HepG2 (cell line): ENCODE results near the gene MEG3. TPM values are rescaled to one million over a fixed set of nuclear protein-coding genes. Genes with fewer than 3 reads are reported as not detected.

Source experiments
- ARHGAP35 ChIP-seq: sonication (generic); formaldehyde crosslinking; IDR thresholded peaks from 2 replicates; pipeline ENCODE4 v1.9.0; 2022; ENCODE audit warnings: mild to moderate bottlenecking, inconsistent platforms, moderate library complexity, missing genetic modification reagents, borderline replicate concordance
- BCLAF1 ChIP-seq: fragments of 450-650 bp; IDR thresholded peaks from 2 replicates; pipeline ENCODE4 v1.6.1; 2017; ENCODE audit warnings: mild to moderate bottlenecking
- DZIP1 ChIP-seq: sonication (generic); formaldehyde crosslinking; IDR thresholded peaks from 2 replicates; pipeline ENCODE4 v1.5.0; 2020; ENCODE audit warnings: mild to moderate bottlenecking, missing genetic modification reagents
- MTF1 ChIP-seq: sonication (generic); formaldehyde crosslinking; IDR thresholded peaks from 2 replicates; pipeline ENCODE4 v1.5.0; 2020; ENCODE audit warnings: missing genetic modification reagents
- NFKB2 ChIP-seq: sonication (generic); formaldehyde crosslinking; IDR thresholded peaks from 2 replicates; pipeline ENCODE4 v1.4.0; 2020; ENCODE audit warnings: missing genetic modification reagents, borderline replicate concordance
- NR3C1 ChIP-seq: sonication (generic); formaldehyde crosslinking; IDR thresholded peaks from 2 replicates; pipeline ENCODE4 v1.4.0; 2020; ENCODE audit warnings: missing genetic modification reagents
- SETDB1 ChIP-seq: sonication (generic); formaldehyde crosslinking; IDR thresholded peaks from 2 replicates; pipeline ENCODE4 v1.5.1; 2020; ENCODE audit warnings: missing genetic modification reagents, mild to moderate bottlenecking, borderline replicate concordance
- SP5 ChIP-seq: IDR thresholded peaks from 2 replicates; pipeline ENCODE4 v1.6.1; 2016; ENCODE audit warnings: low read depth, borderline replicate concordance
- SRSF9 ChIP-seq: fragments of 200-400 bp; formaldehyde crosslinking; IDR thresholded peaks from 2 replicates; pipeline ENCODE4 v1.6.1; 2018; ENCODE audit warnings: borderline replicate concordance, mild to moderate bottlenecking, low read depth, low read length; ENCODE audit not compliant: insufficient read depth, poor library complexity, severe bottlenecking
- TBX2 ChIP-seq: sonication (generic); formaldehyde crosslinking; IDR thresholded peaks from 2 replicates; pipeline ENCODE4 v1.5.0; 2020; ENCODE audit warnings: missing genetic modification reagents, mild to moderate bottlenecking, borderline replicate concordance
- U2AF1 ChIP-seq: fragments of 200-400 bp; formaldehyde crosslinking; optimal IDR thresholded peaks from 2 replicates; pipeline ENCODE3; 2017; ENCODE audit warnings: mild to moderate bottlenecking, low read depth, low read length
- ZFP91 ChIP-seq: sonication (generic); formaldehyde crosslinking; IDR thresholded peaks from 2 replicates; pipeline ENCODE4 v1.9.0; 2022; ENCODE audit warnings: missing genetic modification reagents, mild to moderate bottlenecking, borderline replicate concordance
- ZMYM4 ChIP-seq: sonication (generic); formaldehyde crosslinking; IDR thresholded peaks from 2 replicates; pipeline ENCODE4 v1.8.1; 2023; ENCODE audit warnings: mild to moderate bottlenecking, missing genetic modification reagents
- ZNF468 ChIP-seq: sonication (generic); formaldehyde crosslinking; IDR thresholded peaks from 2 replicates; pipeline ENCODE4 v1.8.0; 2022; ENCODE audit warnings: mild to moderate bottlenecking, moderate library complexity, missing genetic modification reagents
- ZNF546 ChIP-seq: sonication (generic); formaldehyde crosslinking; conservative IDR thresholded peaks from 2 replicates; pipeline ENCODE4 v1.8.1; 2023; ENCODE audit warnings: mild to moderate bottlenecking, missing genetic modification reagents
- ZNF614 ChIP-seq: IDR thresholded peaks from 2 replicates; pipeline ENCODE4 v1.6.1; 2018; ENCODE audit warnings: missing biosample characterization, missing genetic modification reagents, inconsistent platforms, borderline replicate concordance
- ZNF652 ChIP-seq: IDR thresholded peaks from 2 replicates; pipeline ENCODE4 v1.6.1; 2016; ENCODE audit warnings: low read depth, borderline replicate concordance
- ZNF746 ChIP-seq: sonication (generic); formaldehyde crosslinking; IDR thresholded peaks from 2 replicates; pipeline ENCODE4 v1.8.0; 2022; ENCODE audit warnings: mild to moderate bottlenecking, missing genetic modification reagents
- ZNF773 ChIP-seq: sonication (generic); formaldehyde crosslinking; IDR thresholded peaks from 2 replicates; pipeline ENCODE4 v1.4.0; 2020; ENCODE audit warnings: missing genetic modification reagents, borderline replicate concordance
- polyA plus RNA-seq, 8 experiments: library from polyadenylated mRNA; depleted of rRNA in 3 of 8; stranded (reverse) in 7 of 8; unstranded in 1 of 8; fragments of >200 nt; fragmentation: Illumina TruSeq in 4 of 8; extraction: Trizol in 4 of 8; gene quantifications; 2 replicates each; pipeline versions ENCODE4 v1.2.1 to v1.2.3, GENCODE V29; 2011 to 2016; ENCODE audit warnings: low read depth in 4 of 8, missing spikeins in 1 of 8, mixed read lengths in 1 of 8; ENCODE audit not compliant: insufficient read depth in 1 of 8
- total RNA-seq, 5 experiments: library from RNA; depleted of rRNA; stranded (reverse); fragments of >200 nt; fragmentation: Illumina TruSeq; extraction: Trizol; gene quantifications; 2 replicates each; pipeline ENCODE4 v1.2.3, GENCODE V29; 2016; ENCODE audit warnings: low read depth in 1 of 5
- TF ChIP-seq, protein P1 (sequence below): sonication (generic); formaldehyde crosslinking; IDR thresholded peaks from 2 replicates; pipeline ENCODE4 v1.8.1; 2023; ENCODE audit warnings: mild to moderate bottlenecking, inconsistent platforms, moderate library complexity, missing genetic modification reagents, borderline replicate concordance

Gene MEG3
- total and polyA plus RNA-seq, 2 of the 13 experiments (the other 11 are each of a cell fraction or from before 2014, with no cell fraction given), result 0.17 TPM; not detected in 1

- TF ChIP-seq ZFP91 (CRISPR knock-in tag) (peak; percentile 83; the same call in 1 of the 2 replicates), ZNF546 (no peak), SRSF9 (no peak), ZNF468 (no peak), MTF1 (CRISPR knock-in tag) (0 out of 2 replicates have a peak, but pooled peaks have one; percentile 31), ARHGAP35 (no peak), U2AF1 (no peak), BCLAF1 (no peak), TBX2 (peak; percentile 98), ZNF652 (CRISPR knock-in tag) (peak; percentile 42; the same call in 1 of the 2 replicates), ZMYM4 (CRISPR knock-in tag) (peak; percentile 85), NFKB2 (CRISPR knock-in tag) (peak; percentile 69; the same call in 1 of the 2 replicates), ZNF746 (peak; percentile 94), NR3C1 (CRISPR knock-in tag) (no peak), SETDB1 (no peak), SP5 (CRISPR knock-in tag) (peak; percentile 93), ZNF614 (CRISPR knock-in tag) (peak; percentile 88), DZIP1 (CRISPR knock-in tag) (no peak), ZNF773 (0 out of 2 replicates have a peak, but pooled peaks have one; percentile 52)
- TF ChIP-seq, protein P1, sequence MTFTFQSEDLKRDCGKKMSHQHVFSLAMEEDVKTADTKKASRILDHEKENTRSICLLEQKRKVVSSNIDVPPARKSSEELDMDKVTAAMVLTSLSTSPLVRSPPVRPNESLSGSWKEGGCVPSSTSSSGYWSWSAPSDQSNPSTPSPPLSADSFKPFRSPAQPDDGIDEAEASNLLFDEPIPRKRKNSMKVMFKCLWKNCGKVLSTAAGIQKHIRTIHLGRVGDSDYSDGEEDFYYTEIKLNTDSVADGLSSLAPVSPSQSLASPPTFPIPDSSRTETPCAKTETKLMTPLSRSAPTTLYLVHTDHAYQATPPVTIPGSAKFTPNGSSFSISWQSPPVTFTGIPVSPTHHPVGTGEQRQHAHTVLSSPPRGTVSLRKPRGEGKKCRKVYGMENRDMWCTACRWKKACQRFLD, result peak; percentile 94
These were observed 8.7 kb upstream of the MEG3 start (continued) for GRCh38 chr14:100816950-100817901.
